HepG2 (cell line): ENCODE data around the gene UBE2G2. TPM values are rescaled to one million over a fixed set of nuclear protein-coding genes. Genes with fewer than 3 reads are reported as not detected.

ENCODE experiments used
- ATAC-seq: fragments of 200-7000 bp; cut with Tn5 transposase; 3 replicates; pipeline ENCODE4 v1.9.1; 2020; ENCODE audit warnings: mild to moderate bottlenecking, moderate library complexity
- BruUV-seq: library from RNA; stranded (reverse); fragments of 400-500 nt; replicated peaks from 2 replicates; lab custom pipeline; 2021; lab: Mats Ljungman, UMichigan
- CTCF ChIA-PET: fragments of 300-600 bp; formaldehyde crosslinking; extraction: SDS; loops from one replicate; lab custom pipeline; 2021; ENCODE audit warnings: low total read pairs, inconsistent platforms, low intra/inter-chr PET ratio; lab: Yijun Ruan, JAX
- POLR2A ChIA-PET: fragments of 350-600 bp; sonication (Branson Sonifier 250); formaldehyde crosslinking; loops from one replicate; lab custom pipeline; 2020; ENCODE audit warnings: antibody characterized with exemption, inconsistent platforms; lab: Yijun Ruan, JAX
- DNase-seq: peaks from one replicate; pipeline ENCODE4 v3.0.0-alpha.2; 2015; ENCODE audit warnings: low spot score
- FAIRE-seq: peaks from 3 replicates; lab custom pipeline; 2011; peaks lifted over from hg19 to GRCh38; lab: Jason Lieb, UNC
- H2AFZ ChIP-seq: one replicate; pipeline ENCODE4 v1.6.1; 2011; ENCODE audit warnings: low read length, inconsistent platforms
- H3K27ac ChIP-seq: fragments of 300-600 bp; 3 replicates; pipeline ENCODE4 v1.8.0; 2011; ENCODE audit warnings: mixed run types, mild to moderate bottlenecking, mixed read lengths, low read length, inconsistent platforms; ENCODE audit not compliant: insufficient read depth; ENCODE audit errors: extremely low read length
- H3K27me3 ChIP-seq, 2 experiments: fragments of 200-600 bp in 1 of 2; 2 replicates in 1 of 2; 3 replicates in 1 of 2; pipeline versions ENCODE4 v1.6.0 to v1.8.0; 2011; ENCODE audit warnings: low read length in 2 of 2, mild to moderate bottlenecking in 2 of 2, moderate library complexity in 2 of 2, inconsistent platforms in 1 of 2; ENCODE audit not compliant: insufficient read depth in 2 of 2, control insufficient read depth in 1 of 2
- H3K36me3 ChIP-seq, 2 experiments: fragments of 200-600 bp in 1 of 2; replicated peaks in 1 of 2; 2 replicates in 1 of 2; 3 replicates in 1 of 2; pipeline versions ENCODE4 v1.5.1 to v1.8.0; 2011; ENCODE audit warnings: low read length in 2 of 2, inconsistent platforms in 1 of 2; ENCODE audit not compliant: insufficient read depth in 2 of 2, control insufficient read depth in 1 of 2
- H3K4me1 ChIP-seq: 2 replicates; pipeline ENCODE4 v1.5.1; 2012; ENCODE audit warnings: low read length, inconsistent platforms; ENCODE audit not compliant: insufficient read depth
- H3K4me2 ChIP-seq: 2 replicates; pipeline ENCODE4 v1.6.0; 2011; ENCODE audit warnings: low read depth, low read length, inconsistent platforms
- H3K4me3 ChIP-seq, 3 experiments: fragments of 200-600 bp in 1 of 3; sonication (generic), shearing (Covaris generic) in 1 of 3; replicated peaks in 1 of 3; 2 replicates each; pipeline ENCODE4 v1.5.1; 2011 to 2016; ENCODE audit warnings: low read length in 3 of 3, inconsistent platforms in 2 of 3, low read depth in 2 of 3, mild to moderate bottlenecking in 2 of 3, control low read depth in 1 of 3, mixed read lengths in 1 of 3; ENCODE audit not compliant: insufficient read depth in 1 of 3
- H3K79me2 ChIP-seq: one replicate; pipeline ENCODE4 v1.6.1; 2011; ENCODE audit warnings: low read length, inconsistent platforms; ENCODE audit not compliant: insufficient read depth
- H3K9ac ChIP-seq: 2 replicates; pipeline ENCODE4 v1.6.0; 2011; ENCODE audit warnings: mild to moderate bottlenecking, low read depth, low read length, inconsistent platforms; ENCODE audit not compliant: insufficient read depth
- H3K9me3 ChIP-seq: 2 replicates; pipeline ENCODE4 v1.5.1; 2012; ENCODE audit warnings: mild to moderate bottlenecking, low read length
- H4K20me1 ChIP-seq: 2 replicates; pipeline ENCODE4 v1.6.0; 2011; ENCODE audit warnings: inconsistent platforms, mild to moderate bottlenecking, low read length, moderate library complexity; ENCODE audit not compliant: insufficient read depth
- HCFC1 ChIP-seq: fragments of 150-350 bp; IDR thresholded peaks from 2 replicates; pipeline ENCODE4 v1.6.1; 2014; ENCODE audit warnings: low read depth, low read length
- KDM5B ChIP-seq: sonication (generic); formaldehyde crosslinking; IDR thresholded peaks from 2 replicates; pipeline ENCODE4 v1.4.0; 2020; ENCODE audit warnings: missing genetic modification reagents, mild to moderate bottlenecking, borderline replicate concordance
- PLRG1 ChIP-seq: fragments of 450-650 bp; conservative IDR thresholded peaks from 2 replicates; pipeline ENCODE4 v1.6.1; 2016
- U2AF2 ChIP-seq: fragments of 200-400 bp; formaldehyde crosslinking; IDR thresholded peaks from 2 replicates; pipeline ENCODE4 v1.6.1; 2017; ENCODE audit warnings: low read depth, mild to moderate bottlenecking, low read length
- WGBS: methylation state at CpG from one replicate; pipeline ENCODE4 v1.1.6; 2017; ENCODE audit warnings: low lambda C conversion rate; 5-methylcytosine and 5-hydroxymethylcytosine counted together
- in situ Hi-C: cut with HindIII; loops from 2 replicates; pipeline ENCODE4 v1.10.0; 2017; ENCODE audit warnings: low pct_unique_long_range_greater_than_20kb; ENCODE audit not compliant: extremely low pct_ligation_motif_present
- intact Hi-C: fragments of 100-400 bp; cut with micrococcal nuclease; formaldehyde crosslinking; loops from one replicate; pipeline ENCODE4 v1.10.0; 2022; ENCODE audit not compliant: unreplicated experiment
- polyA plus RNA-seq, 8 experiments: library from polyadenylated mRNA; depleted of rRNA in 3 of 8; stranded (reverse) in 7 of 8; unstranded in 1 of 8; fragments of >200 nt; fragmentation: Illumina TruSeq in 4 of 8; extraction: Trizol in 4 of 8; gene quantifications; 2 replicates each; pipeline versions ENCODE4 v1.2.1 to v1.2.3, GENCODE V29; 2011 to 2016; ENCODE audit warnings: low read depth in 4 of 8, missing spikeins in 1 of 8, mixed read lengths in 1 of 8; ENCODE audit not compliant: insufficient read depth in 1 of 8
- total RNA-seq, 5 experiments: library from RNA; depleted of rRNA; stranded (reverse); fragments of >200 nt; fragmentation: Illumina TruSeq; extraction: Trizol; gene quantifications; 2 replicates each; pipeline ENCODE4 v1.2.3, GENCODE V29; 2016; ENCODE audit warnings: low read depth in 1 of 5
- TF ChIP-seq, protein P1 (sequence below): sonication (generic); formaldehyde crosslinking; IDR thresholded peaks from 2 replicates; pipeline ENCODE4 v1.5.0; 2020; ENCODE audit warnings: missing genetic modification reagents

Gene UBE2G2
- total and polyA plus RNA-seq, 2 of the 13 experiments (the other 11 are each of a cell fraction or from before 2014, with no cell fraction given): 55.4 to 92.0 TPM

DNA sequence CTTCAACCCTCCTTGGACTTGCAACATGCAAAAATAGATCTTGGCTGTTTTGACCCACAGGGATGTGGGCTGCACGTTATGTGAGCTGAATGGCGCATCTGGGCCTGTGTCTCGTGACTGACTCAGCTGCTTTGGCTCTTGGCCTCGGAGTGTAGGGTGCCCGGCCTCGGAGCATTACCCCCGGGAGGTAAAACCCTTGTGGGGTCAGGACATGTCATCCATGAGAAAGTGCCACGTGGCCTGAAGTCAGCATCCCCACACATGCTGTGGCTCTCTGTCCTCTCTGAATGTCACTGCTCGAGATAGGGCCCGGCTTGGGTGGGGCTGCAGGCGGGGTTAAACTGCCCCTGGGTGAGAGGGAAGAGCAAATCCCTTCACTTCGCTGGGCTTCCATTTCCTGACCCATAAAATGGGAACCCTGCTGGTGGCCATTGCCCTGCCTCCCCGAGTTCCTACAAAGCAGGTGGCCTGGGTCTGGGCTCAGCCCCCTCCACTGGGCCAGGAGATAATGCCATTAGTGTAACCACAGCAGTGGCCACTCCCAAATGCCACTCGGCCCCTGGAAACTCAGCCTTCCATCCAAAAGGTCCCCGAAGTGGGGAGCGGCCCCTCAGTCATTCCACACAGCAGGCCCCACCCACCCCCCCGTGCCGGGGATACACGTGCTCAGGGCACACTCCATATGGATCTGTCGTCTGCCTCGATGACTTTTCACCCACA lies 67.4 kb downstream of the UBE2G2 start:
- in situ Hi-C loops: no loop called here
- Histone ChIP-seq H3K4me3 (no peak overlapping the region; a peak in 1 of 6 replicates), H3K4me2 (peak overlapping the region; percentile 38), H3K4me1 (peaks cover 70% of the 10 kb centered on the region), H4K20me1 (no peaks in the 10 kb centered on the region), H3K79me2 (no peaks in the 10 kb centered on the region), H3K36me3 (no peaks in the 10 kb centered on the region), H3K27ac (no peak overlapping the region), H3K27me3 (peaks cover 4 to 49% of the 10 kb centered on the region in 2 experiments), H3K9ac (no peak overlapping the region), H2AFZ (no peak overlapping the region), H3K9me3 (no peaks in the 10 kb centered on the region)
- TF ChIP-seq U2AF2: no peak
- 0 out of 2 replicates have a peak, but pooled peaks have one; percentile 0 for TF ChIP-seq KDM5B (CRISPR knock-in tag)
- no peak for DNase-seq
- BruUV-seq: no TSS peak
- WGBS: 62% methylated on average over 11 of the region's 21 CpGs
- intact Hi-C loops: no loop called here
- ChIA-PET CTCF (no interaction called here), POLR2A (no interaction called here)
- no peak for FAIRE-seq
- ATAC-seq: no peak

DNA sequence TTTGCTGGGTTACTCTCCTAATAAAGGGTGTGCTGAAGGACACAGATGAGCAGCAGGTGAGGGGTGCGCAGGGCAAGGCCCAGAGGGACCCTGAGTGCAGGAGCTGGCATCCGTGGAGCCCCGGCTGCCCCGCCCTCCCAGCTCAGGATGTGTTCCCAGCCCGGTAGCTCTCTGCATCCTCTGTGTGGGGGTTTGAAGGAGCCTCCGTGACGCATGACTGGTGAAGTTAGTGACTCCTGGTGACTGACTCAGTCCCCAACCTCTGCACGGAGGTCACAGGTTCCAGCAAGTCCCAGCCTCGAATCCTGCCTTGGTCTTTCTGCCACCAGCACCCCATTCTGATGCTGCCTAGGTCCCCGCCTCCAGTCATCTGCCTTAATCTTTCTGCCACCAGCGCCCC lies 68.7 kb downstream of the UBE2G2 start:
- ChIA-PET CTCF (no interaction called here), POLR2A (no interaction called here)
- ATAC-seq (no peak), DNase-seq (no peak), FAIRE-seq (no peak)
- BruUV-seq: no TSS peak
- TF ChIP-seq, protein P1, sequence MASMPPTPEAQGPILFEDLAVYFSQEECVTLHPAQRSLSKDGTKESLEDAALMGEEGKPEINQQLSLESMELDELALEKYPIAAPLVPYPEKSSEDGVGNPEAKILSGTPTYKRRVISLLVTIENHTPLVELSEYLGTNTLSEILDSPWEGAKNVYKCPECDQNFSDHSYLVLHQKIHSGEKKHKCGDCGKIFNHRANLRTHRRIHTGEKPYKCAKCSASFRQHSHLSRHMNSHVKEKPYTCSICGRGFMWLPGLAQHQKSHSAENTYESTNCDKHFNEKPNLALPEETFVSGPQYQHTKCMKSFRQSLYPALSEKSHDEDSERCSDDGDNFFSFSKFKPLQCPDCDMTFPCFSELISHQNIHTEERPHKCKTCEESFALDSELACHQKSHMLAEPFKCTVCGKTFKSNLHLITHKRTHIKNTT (CRISPR knock-in tag): no peak
- no peak for TF ChIP-seq PLRG1
- no peak for TF ChIP-seq HCFC1
- Histone ChIP-seq H3K79me2 (no peaks in the 10 kb centered on the region), H3K27me3 (peaks cover 2 to 49% of the 10 kb centered on the region in 2 experiments; a peak in 4 of 5 replicates), H3K4me3 (no peak overlapping the region), H3K4me2 (no peak overlapping the region), H3K9ac (no peak overlapping the region), H3K9me3 (no peaks in the 10 kb centered on the region), H3K36me3 (no peaks in the 10 kb centered on the region), H3K4me1 (peaks cover 70% of the 10 kb centered on the region), H4K20me1 (no peaks in the 10 kb centered on the region), H3K27ac (no peak overlapping the region), H2AFZ (no peak overlapping the region)
- WGBS: 32% methylated on average over 7 of the region's 11 CpGs
- intact Hi-C loops (no loop called here), in situ Hi-C loops (no loop called here)
